GM18508 (cell line): Measurements from ENCODE around the gene NT5C1B.

ENCODE experiments used
- ATAC-seq: cut with Tn5 transposase; IDR thresholded peaks from one replicate; pipeline ENCODE4 v1.9.1; 2021; ENCODE audit warnings: moderate number of reproducible peaks; ENCODE audit not compliant: insufficient read depth, unreplicated experiment

The NT5C1B gene

GRCh38 chr2:18602298-18602697 is 12.9 kb upstream of the NT5C1B start:
- ATAC-seq, result no peak

DNA sequence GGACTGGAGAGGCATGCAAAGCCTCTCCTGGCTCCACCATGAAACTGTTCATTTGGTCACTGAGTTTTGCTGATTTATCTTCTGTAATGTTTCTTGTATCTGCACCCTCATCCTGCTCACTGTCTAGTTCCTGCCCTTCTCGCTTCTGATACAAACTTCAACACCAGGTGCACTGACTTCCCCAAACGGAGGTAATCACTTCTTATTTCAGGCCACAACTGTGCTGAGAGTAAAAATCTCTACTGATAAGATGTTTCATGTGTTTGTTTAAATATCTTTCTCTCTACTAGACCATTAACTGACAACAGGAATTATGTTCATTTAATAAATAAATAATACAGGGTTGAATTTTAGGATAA is 10.9 kb upstream of the NT5C1B start:
- ATAC-seq, result no peak

DNA sequence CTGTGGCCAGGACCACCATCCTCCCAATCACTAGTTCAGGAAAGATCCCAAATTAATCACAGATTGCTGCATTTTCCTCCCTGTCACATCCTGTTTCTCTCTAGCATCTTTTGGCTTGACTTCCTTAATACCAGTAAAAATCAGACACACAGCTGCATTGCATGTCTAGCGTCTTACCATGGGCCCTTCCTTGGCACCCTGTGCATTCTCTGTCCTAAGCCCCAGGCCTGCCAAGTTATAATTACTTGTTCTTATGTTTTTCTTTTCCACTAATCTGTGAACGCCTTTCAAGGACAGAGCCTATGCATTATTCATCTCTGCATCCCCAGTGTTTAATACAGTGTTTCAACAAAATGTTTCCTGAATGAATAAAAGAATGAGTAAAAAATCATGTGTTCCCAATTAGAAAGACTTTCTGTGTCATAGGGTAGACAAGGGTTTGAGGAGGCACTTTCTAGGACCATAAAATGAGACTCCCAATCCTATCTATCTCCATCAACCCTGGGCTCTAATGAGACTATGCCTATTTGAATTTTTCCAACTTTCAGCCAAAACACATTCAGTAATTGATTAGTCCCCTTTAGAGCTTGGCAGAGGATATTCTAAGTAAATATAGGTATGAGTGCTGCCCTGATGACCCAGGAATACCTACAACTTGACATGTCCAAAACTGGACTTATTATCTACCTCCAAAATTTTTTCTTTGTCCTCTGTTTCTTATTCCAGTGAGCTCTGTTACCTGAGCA is 10.3 kb upstream of the NT5C1B start:
- ATAC-seq, result no peak

- ATAC-seq, result no peak
Observed at GRCh38 chr2:18598848-18599484, 9.6 kb upstream of the NT5C1B start.

GRCh38 chr2:18597618-18598017 is 8.2 kb upstream of the NT5C1B start:
- no peak for ATAC-seq

- no peak for ATAC-seq
Observed at GRCh38 chr2:18596993-18597392, 7.6 kb upstream of the NT5C1B start.

DNA sequence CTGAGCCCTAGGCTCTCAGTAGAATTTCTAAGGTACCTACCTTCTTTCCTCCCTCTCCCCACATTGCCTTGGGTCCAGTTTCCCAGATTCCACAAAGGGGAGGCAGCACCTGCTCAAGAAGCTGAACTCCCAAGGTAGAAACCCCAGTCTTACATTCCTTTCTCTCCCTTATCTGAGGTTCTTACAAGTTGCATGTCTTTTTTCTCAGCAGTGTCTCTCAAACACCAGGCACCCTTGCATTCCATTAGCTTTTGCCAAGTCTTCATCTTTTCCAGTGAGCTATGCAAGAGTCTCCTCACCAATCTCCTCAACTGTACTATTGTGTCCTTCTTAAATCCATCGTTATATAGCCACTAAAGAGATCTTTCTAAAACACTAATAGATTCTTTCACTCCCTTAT is 4.1 kb upstream of the NT5C1B start:
- ATAC-seq, result no peak

- ATAC-seq, result no peak
Observed at GRCh38 chr2:18592372-18592771, 3.0 kb upstream of the NT5C1B start.

GRCh38 chr2:18588802-18589201 is 567 bp downstream of the NT5C1B start:
- no peak for ATAC-seq

DNA sequence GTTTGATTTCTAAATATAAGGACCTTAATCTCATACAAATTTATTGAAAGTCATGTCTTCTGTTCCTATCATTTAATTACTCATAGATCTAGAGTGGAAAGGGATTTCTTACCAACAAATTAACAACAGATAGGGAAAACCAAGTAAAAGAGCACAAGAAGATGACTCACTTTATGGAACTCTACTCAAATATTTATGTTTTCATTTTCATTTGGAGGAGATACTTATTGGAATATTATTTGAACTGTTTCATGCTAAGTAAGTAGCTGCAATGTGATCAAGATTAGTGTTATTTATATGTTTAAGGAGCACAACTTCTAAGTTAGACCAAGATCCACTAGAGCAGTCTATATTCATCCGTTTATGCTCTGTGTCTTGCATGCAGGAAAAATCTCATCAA is 1.3 kb downstream of the NT5C1B start:
- no peak for ATAC-seq

GRCh38 chr2:18585526-18585925 is 3.8 kb downstream of the NT5C1B start:
- no peak for ATAC-seq

DNA sequence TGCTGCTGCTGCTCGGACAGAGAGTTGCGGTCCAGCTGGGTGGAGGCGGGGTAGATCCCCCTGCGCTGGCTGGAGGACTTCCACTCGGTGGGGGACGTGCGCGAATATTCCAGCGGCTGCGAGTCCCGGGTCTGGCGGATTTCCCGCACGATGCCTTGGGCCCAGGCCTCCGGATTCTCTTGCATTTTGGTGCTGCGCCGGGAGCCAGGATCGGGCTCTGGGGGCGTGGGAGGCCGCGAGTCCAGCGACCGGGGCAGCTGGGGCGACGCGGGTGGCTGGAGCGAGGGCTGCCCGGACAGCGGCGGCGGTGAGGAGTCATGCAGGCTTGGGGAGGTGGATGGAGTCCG is 4.8 kb downstream of the NT5C1B start:
- ATAC-seq, result no peak

DNA sequence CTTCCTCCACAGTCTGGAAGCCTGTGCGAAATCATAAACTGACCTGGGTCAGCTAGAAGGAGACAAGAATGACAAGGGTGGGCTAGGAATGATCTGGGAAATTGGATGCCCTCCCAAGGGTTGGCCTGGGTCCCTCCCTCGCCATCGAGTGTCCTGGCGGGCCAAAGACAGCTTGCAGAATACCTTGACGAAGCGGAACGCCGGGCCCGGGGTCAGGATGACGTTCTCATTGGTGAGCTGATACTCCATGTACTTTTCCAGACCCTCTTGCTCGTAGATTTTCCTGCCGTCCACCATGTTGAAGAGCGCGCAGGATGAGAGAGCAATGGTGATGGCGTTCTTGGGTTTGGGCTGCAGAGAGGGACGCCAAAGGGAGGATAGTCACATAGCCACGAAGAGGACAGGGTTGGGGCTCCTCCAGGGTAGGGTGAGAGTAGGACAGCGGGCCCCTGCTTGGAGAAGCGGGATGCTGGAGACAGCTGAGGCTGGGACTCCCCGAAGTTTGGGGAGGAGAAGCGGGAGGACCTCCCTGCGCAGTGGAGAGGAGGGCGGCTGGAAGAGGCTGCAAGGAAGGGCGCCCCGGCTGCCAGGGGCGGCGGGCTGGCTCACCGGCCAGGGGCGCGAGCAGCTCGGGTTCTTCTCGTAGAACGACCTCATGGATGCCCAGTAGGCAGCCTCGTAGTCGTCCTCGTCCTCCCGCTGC is 5.3 kb downstream of the NT5C1B start:
- ATAC-seq, result no peak

DNA sequence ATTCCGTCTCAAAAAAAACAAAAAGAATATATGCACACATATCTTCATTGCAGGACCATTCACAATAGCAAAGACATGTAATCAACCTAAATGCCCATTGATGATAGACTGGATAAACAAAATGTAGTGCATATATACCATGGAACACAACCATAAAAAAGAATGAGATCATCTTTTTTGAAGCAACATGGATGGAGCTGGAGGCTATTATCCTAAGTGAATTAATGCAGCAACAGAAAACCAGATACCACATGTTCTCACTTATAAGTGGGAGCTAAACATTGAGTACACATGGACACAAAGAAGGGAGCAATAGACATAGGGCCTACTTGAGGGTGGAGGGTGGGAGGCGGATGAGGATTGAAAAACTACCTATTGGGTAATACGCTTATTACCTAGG is 8.8 kb downstream of the NT5C1B start:
- no peak for ATAC-seq

DNA sequence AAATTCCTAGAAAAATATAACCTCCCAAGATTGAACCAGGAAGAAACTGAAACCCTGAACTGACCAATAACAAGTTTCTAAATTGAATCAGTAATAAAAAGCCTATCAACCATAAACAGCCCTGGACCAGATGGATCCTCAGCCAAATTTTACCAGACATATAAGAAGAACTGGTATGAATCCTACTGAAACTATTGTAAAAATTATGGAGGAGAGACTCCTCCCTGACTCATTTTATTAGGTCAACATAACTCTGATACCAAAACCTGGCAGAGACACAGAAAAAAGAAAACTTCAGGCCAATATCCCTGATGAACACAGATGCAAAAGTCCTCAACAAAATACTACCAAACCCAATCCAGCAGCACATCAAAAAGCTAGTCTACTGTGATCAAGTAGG is 11.3 kb downstream of the NT5C1B start:
- no peak for ATAC-seq

DNA sequence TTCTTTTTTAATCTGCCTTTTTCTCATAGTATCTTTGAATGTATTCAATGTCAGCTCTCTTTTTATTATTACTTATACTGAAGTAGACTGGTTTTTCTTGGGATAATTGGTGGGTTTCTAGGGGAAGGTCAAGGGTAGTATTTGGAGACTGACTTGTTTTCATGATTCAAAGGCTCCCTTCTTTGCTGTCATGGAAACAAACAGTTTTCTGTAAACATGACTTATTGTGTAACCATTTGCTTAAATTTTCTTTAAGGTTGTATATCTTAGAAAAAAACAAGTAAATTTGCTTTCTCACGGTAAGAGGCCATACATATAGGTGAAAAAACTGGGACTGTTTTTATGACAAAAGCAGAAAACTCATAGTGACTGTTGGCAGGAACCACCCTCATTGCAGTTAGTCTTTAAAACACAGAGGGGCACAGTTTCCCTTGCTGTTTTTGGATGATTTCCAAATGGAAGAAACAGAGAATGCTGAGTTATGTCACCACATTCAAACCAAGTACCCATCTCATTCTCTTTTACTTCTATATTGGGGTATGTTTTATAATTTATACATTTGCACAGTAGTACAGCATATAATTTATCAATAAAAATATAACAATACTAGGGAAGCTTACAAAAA is 23.1 kb downstream of the NT5C1B start:
- ATAC-seq, result no peak

DNA sequence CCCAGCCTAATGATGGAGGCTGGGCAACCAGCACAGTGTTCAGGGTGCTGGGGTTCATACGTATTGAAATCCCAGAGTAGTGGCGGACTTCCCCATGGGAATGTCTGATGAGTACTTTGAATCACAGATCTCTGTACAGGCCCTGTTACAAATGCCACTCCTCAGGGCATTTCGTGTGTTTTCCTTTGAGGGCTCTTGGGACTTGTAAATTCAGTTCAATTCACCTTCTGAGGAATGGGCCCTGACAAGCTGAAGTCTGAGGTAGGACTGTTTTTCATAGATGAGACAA is 28.6 kb downstream of the NT5C1B start:
- no peak for ATAC-seq

DNA sequence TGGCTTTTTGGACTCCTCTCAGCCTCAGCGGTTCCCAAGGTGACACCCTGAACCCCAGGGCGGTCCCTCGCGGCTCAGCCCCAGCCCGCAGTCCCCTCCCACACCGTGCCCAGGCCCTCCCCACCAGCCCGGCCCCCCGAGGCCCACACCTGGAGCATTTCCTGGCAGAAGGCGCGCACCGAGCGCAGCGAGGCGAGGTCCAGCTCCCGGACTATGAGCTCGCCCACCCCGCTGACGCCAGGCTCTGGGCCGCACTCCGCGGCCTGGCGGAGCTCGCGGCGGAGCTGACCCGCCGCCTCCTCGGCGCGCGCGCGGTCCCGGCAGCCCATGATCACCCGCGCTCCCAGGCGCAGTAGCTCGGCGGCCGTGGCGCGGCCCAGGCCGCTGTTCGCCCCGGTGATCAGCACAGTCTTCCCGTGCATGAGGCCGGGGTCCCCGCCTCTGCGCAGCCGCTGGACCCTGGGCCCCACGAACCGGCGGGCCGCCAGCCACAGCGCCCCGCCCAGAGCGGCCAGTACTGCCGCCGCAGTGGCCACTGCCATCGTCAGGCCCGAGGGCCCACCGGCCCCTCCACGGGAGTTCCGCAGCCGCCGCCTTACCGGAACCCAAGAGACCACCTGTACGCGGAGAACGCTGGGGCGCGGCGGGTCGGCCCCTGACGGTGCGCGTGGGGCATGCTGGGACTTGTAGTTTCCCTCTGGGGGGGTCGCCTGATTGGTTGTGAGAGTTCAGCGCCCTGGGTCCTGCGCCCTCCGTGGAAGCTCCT is 29.2 kb downstream of the NT5C1B start, which contains the start of gene RDH14:
TSS of gene RDH14 (minus strand) at position 623 of the 766 bp plus-strand sequence. CDS start at position 542, 81 bp downstream.
- ATAC-seq, result peak; percentile 97

DNA sequence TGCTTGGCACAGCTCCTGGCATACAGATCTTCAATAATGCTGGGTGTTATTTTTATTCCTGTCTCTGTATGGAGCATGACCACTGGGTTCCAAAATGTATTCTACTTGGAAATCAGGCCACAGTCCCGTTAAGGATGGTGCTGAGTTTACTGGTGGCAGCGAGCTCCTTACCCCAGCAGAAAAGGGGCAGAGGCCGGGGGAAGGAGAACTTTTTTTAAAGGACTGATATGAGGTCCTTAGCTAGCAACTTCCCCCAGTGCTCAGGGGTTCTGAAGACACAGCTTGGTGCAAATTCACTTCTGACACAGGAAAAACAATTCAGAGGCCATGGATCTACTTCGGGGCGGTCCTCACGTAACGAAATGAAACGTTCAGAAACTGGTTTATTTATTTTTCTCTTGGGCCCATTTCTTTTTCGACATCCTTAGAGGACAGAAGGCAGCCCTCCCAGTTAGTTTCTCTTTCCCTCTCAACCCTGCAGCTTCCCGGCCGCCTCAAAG is 29.8 kb downstream of the NT5C1B start:
- ATAC-seq, result no peak

- no peak for ATAC-seq
Observed at GRCh38 chr2:18558458-18558857, 30.9 kb downstream of the NT5C1B start.
